Fibroblast of mammary gland (primary cell): Measurements from ENCODE around the gene ANGPTL2.

Experiments used
- DNase-seq: peaks from one replicate; pipeline ENCODE4 v3.0.0-alpha.2; 2010; ENCODE audit warnings: low read depth
- H3K4me3 ChIP-seq: 2 replicates; pipeline ENCODE4 v1.5.1; 2011; ENCODE audit warnings: low read depth, mild to moderate bottlenecking, low read length, moderate library complexity; ENCODE audit not compliant: control insufficient read depth
- TF ChIP-seq, protein P1 (sequence below): conservative IDR thresholded peaks from 2 replicates; pipeline ENCODE4 v1.5.1; 2011; ENCODE audit warnings: low read depth, low read length, inconsistent platforms; ENCODE audit not compliant: control insufficient read depth, insufficient read depth

The ANGPTL2 gene

GRCh38 chr9:127117801-127118200 is 4.6 kb downstream of the ANGPTL2 start:
- TF ChIP-seq, protein P1, sequence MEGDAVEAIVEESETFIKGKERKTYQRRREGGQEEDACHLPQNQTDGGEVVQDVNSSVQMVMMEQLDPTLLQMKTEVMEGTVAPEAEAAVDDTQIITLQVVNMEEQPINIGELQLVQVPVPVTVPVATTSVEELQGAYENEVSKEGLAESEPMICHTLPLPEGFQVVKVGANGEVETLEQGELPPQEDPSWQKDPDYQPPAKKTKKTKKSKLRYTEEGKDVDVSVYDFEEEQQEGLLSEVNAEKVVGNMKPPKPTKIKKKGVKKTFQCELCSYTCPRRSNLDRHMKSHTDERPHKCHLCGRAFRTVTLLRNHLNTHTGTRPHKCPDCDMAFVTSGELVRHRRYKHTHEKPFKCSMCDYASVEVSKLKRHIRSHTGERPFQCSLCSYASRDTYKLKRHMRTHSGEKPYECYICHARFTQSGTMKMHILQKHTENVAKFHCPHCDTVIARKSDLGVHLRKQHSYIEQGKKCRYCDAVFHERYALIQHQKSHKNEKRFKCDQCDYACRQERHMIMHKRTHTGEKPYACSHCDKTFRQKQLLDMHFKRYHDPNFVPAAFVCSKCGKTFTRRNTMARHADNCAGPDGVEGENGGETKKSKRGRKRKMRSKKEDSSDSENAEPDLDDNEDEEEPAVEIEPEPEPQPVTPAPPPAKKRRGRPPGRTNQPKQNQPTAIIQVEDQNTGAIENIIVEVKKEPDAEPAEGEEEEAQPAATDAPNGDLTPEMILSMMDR, result no peak
- no peak overlapping the region for H3K4me3 ChIP-seq
- no peak for DNase-seq

DNA sequence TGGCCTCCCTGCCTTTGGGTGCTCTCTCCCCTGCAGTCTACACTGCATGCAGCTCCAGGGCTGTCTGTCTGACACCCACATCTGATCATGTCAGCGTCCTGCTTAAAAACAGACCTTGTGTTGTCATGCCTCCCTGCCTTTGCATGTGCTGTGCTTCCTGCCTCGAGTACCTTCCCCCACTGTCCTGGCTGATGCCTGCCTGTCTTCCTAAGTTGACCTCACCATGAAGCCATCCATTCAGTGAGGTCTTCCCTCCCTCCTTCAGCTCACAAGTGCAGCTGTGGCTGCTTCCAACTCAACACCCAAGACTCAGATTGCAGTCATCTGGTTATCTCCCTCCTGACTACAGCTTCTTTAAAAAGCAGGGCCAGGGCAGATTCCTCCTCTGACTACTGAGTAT is 5.5 kb downstream of the ANGPTL2 start:
- TF ChIP-seq, protein P1, result no peak
- peak; percentile 53 for DNase-seq
- H3K4me3 ChIP-seq, result no peak overlapping the region

GRCh38 chr9:127116088-127116726 is 6.2 kb downstream of the ANGPTL2 start:
- TF ChIP-seq, protein P1, result no peak
- no peak overlapping the region for H3K4me3 ChIP-seq
- no peak for DNase-seq

GRCh38 chr9:127114606-127115005 is 7.8 kb downstream of the ANGPTL2 start:
- TF ChIP-seq, protein P1, result no peak
- DNase-seq, result no peak
- no peak overlapping the region for H3K4me3 ChIP-seq

- no peak overlapping the region for H3K4me3 ChIP-seq
- no peak for DNase-seq
- TF ChIP-seq, protein P1, result no peak
Observed at GRCh38 chr9:127113191-127113972, 9.1 kb downstream of the ANGPTL2 start.

DNA sequence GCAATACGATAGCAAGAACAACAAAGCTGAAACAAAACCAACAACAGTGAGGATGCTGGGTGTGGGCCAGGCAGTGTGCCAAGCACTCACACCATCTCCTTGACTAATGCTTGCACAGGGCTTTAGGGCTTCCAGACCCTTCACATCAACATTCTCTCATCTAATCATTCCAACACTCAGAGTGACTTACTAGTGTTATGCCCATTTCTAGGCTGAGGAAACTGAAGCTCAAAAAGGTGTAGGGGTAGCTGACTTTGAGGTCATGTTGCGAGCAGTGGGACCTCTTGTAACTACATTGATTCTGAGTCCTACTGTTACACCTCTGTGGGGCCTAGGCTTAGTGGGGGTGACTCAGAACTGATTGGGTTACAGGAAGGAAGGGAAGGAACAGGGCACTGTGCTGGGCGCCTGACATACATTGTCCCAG is 9.7 kb downstream of the ANGPTL2 start:
- no peak overlapping the region for H3K4me3 ChIP-seq
- peak; percentile 39 for DNase-seq
- TF ChIP-seq, protein P1, result no peak
